Measurements from ENCODE around the gene REST.

Gene REST

DNA sequence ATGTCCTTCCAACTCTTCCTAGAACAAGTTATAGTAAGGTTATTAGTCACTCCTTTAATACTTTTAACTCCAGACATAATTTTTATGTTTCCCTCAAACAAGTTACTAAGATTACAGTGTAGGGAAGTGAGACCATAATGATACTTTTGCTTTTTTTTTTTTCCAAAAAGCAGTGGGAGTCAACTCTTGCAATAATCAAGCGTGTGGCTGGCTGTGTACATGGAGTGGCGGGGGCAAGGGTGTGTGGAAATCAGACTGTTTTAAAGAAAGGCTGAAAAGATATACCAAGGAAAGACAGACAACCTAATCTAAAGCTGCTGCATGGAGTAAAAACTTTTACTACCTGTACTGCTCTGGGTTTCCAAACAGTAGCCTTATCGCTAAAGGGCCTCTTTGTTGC is 65.6 kb downstream of the REST start:
- ATAC-seq = no peak
- TF ChIP-seq TCF4 (CRISPR knock-in tag; IDR thresholded peaks at IDR 0.05; ENCODE audit: borderline replicate concordance) = no peak

DNA sequence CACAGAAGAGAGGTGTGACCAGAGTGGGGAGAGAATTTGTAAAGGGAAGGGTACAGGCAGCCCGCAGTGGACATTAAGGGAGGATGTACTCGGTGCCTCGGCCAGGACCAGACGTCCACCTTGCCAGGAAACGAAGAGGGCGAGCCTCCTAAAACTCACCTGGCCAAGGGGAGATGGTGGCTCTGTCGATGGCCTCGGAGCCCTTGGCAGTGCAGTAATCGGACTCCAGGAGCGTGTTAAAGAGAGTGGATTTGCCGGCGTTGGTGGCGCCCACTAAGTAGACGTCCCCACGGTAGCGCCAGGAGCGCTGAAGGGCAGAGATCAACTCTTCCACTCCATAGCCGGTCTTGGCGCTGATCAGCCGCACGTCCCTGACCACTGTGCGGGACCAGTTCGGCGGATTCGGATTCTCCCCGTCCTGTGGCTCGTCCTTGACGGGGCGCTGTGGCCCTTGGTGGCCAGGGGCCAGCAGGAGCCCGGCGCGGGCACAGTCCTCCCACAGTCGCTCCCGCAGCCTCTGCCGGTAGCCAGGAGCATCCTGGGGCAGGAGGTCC is 68.7 kb downstream of the REST start:
- no peak for TF ChIP-seq SNAI2 (CRISPR knock-in tag; IDR thresholded peaks at IDR 0.05)
- TF ChIP-seq, protein P1, sequence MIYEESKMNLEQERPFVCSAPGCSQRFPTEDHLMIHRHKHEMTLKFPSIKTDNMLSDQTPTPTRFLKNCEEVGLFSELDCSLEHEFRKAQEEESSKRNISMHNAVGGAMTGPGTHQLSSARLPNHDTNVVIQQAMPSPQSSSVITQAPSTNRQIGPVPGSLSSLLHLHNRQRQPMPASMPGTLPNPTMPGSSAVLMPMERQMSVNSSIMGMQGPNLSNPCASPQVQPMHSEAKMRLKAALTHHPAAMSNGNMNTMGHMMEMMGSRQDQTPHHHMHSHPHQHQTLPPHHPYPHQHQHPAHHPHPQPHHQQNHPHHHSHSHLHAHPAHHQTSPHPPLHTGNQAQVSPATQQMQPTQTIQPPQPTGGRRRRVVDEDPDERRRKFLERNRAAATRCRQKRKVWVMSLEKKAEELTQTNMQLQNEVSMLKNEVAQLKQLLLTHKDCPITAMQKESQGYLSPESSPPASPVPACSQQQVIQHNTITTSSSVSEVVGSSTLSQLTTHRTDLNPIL (CRISPR knock-in tag; IDR thresholded peaks at IDR 0.05; ENCODE audit: low read depth) = no peak
- TF ChIP-seq, protein P2, sequence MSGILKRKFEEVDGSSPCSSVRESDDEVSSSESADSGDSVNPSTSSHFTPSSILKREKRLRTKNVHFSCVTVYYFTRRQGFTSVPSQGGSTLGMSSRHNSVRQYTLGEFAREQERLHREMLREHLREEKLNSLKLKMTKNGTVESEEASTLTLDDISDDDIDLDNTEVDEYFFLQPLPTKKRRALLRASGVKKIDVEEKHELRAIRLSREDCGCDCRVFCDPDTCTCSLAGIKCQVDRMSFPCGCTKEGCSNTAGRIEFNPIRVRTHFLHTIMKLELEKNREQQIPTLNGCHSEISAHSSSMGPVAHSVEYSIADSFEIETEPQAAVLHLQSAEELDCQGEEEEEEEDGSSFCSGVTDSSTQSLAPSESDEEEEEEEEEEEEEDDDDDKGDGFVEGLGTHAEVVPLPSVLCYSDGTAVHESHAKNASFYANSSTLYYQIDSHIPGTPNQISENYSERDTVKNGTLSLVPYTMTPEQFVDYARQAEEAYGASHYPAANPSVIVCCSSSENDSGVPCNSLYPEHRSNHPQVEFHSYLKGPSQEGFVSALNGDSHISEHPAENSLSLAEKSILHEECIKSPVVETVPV (CRISPR knock-in tag; IDR thresholded peaks at IDR 0.05) = no peak
- no peak for TF ChIP-seq ZC3H10 (CRISPR knock-in tag; IDR thresholded peaks at IDR 0.05)
- no peak for TF ChIP-seq ARNTL (CRISPR knock-in tag; IDR thresholded peaks at IDR 0.05; ENCODE audit: borderline replicate concordance, low read depth)
- TF ChIP-seq TOX (CRISPR knock-in tag; IDR thresholded peaks at IDR 0.05; ENCODE audit: borderline replicate concordance) = no peak
- no peak for TF ChIP-seq ZNF70 (CRISPR knock-in tag; IDR thresholded peaks at IDR 0.05)
- TF ChIP-seq ZNF565 (CRISPR knock-in tag; conservative IDR thresholded peaks at IDR 0.05; ENCODE audit: low read depth) = no peak
- TF ChIP-seq PPARA (CRISPR knock-in tag; IDR thresholded peaks at IDR 0.05; ENCODE audit: borderline replicate concordance) = no peak
- TF ChIP-seq POU6F1 (CRISPR knock-in tag; IDR thresholded peaks at IDR 0.05; ENCODE audit: borderline replicate concordance, low read depth) = no peak
- TF ChIP-seq TCF4 (CRISPR knock-in tag; IDR thresholded peaks at IDR 0.05; ENCODE audit: borderline replicate concordance) = no peak
- TF ChIP-seq ZNF8 (CRISPR knock-in tag; IDR thresholded peaks at IDR 0.05) = no peak
- TF ChIP-seq ZFP3 (CRISPR knock-in tag; IDR thresholded peaks at IDR 0.05) = no peak
- no peak for TF ChIP-seq ESRRG (CRISPR knock-in tag; IDR thresholded peaks at IDR 0.05)
- TF ChIP-seq CSDC2 (CRISPR knock-in tag; IDR thresholded peaks at IDR 0.05) = no peak

DNA sequence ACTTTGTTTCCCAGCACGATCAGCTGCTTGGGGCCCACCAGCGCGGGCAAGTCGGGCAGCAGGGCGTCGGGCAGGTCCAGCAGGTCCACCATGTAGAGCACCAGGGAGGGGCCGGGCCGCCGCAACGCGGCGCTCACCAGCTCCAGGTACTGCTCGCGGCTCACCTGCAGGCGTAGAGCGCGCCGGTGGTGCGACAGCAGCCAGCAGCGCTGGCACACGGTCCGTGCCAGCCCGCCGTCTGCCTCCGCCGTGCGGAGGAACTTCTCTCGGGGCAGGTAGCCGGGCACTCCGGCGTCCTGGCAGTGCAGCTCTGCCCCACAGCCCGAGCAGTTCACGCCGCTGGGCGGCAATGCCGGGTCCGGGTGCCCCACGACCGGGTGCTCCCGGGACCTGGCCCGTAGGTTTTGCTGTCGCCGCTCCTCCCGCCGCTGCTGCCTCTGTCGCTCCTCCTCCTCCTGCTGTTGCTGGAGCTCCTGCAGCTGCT is 69.2 kb downstream of the REST start:
- ATAC-seq = peak; percentile 50
- TF ChIP-seq SNAI2 (CRISPR knock-in tag; IDR thresholded peaks at IDR 0.05) (no peak), ISL1 (CRISPR knock-in tag; IDR thresholded peaks at IDR 0.05) (no peak), RARB (CRISPR knock-in tag; IDR thresholded peaks at IDR 0.05) (no peak), TCF4 (CRISPR knock-in tag; IDR thresholded peaks at IDR 0.05; ENCODE audit: borderline replicate concordance) (no peak), GLIS3 (CRISPR knock-in tag; IDR thresholded peaks at IDR 0.05) (no peak), CSDC2 (CRISPR knock-in tag; IDR thresholded peaks at IDR 0.05) (no peak), PPARA (CRISPR knock-in tag; IDR thresholded peaks at IDR 0.05; ENCODE audit: borderline replicate concordance) (no peak), POU6F1 (CRISPR knock-in tag; IDR thresholded peaks at IDR 0.05; ENCODE audit: borderline replicate concordance, low read depth) (no peak)
- TF ChIP-seq, protein P2 (CRISPR knock-in tag; IDR thresholded peaks at IDR 0.05) = no peak
- TF ChIP-seq, protein P1 (CRISPR knock-in tag; IDR thresholded peaks at IDR 0.05; ENCODE audit: low read depth) = no peak
- TF ChIP-seq, protein P3, sequence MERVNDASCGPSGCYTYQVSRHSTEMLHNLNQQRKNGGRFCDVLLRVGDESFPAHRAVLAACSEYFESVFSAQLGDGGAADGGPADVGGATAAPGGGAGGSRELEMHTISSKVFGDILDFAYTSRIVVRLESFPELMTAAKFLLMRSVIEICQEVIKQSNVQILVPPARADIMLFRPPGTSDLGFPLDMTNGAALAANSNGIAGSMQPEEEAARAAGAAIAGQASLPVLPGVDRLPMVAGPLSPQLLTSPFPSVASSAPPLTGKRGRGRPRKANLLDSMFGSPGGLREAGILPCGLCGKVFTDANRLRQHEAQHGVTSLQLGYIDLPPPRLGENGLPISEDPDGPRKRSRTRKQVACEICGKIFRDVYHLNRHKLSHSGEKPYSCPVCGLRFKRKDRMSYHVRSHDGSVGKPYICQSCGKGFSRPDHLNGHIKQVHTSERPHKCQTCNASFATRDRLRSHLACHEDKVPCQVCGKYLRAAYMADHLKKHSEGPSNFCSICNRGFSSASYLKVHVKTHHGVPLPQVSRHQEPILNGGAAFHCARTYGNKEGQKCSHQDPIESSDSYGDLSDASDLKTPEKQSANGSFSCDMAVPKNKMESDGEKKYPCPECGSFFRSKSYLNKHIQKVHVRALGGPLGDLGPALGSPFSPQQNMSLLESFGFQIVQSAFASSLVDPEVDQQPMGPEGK (CRISPR knock-in tag; IDR thresholded peaks at IDR 0.05; ENCODE audit: borderline replicate concordance) = no peak

More for the DNA sequence above, 68.7 kb downstream of the REST start:
- peak; percentile 2 for ATAC-seq
